HCT116 (cell line): ENCODE data around the gene MAP4K1. TPM values are rescaled to one million over a fixed set of nuclear protein-coding genes. Genes with fewer than 3 reads are reported as not detected.

Source experiments
- ATAC-seq: fragments of 200-7000 bp; cut with Tn5 transposase; 2 replicates; pipeline ENCODE4 v1.9.1; 2020; ENCODE audit warnings: mild to moderate bottlenecking, moderate library complexity
- BruUV-seq: library from RNA; stranded (reverse); fragments of 400-500 nt; replicated peaks from 2 replicates; lab custom pipeline; 2021; lab: Mats Ljungman, UMichigan
- CTCF ChIA-PET: fragments of 300-600 bp; sonication (Branson Sonifier 250); formaldehyde crosslinking; loops from one replicate; lab custom pipeline; 2021; ENCODE audit warnings: antibody characterized with exemption; lab: Charles Lee
- POLR2A ChIA-PET: fragments of 300-600, 350-600 bp; sonication (Branson Sonifier 250); formaldehyde crosslinking; loops from one replicate; lab custom pipeline; 2021; ENCODE audit warnings: antibody characterized with exemption; lab: Charles Lee
- RAD21 ChIA-PET, 2 experiments: fragments of 300-600 bp; sonication (Branson Sonifier 250); formaldehyde crosslinking; loops; one replicate each; lab custom pipeline; 2023; ENCODE audit warnings: low total read pairs in 2 of 2; ENCODE audit not compliant: uncharacterized antibody in 2 of 2, unreplicated experiment in 2 of 2, low non-redundant PET in 1 of 2; lab: Charles Lee
- DNase-seq: peaks from one replicate; pipeline ENCODE4 v3.0.0-alpha.2; 2010; ENCODE audit warnings: low read depth, low spot score
- H2AFZ ChIP-seq: fragments of 200-600 bp; shearing (Covaris generic), sonication (generic); 2 replicates; pipeline ENCODE4 v1.6.1; 2017; ENCODE audit warnings: low read depth, mixed run types, mixed read lengths, antibody characterized with exemption, low read length; ENCODE audit not compliant: poor library complexity, severe bottlenecking
- H3K27ac ChIP-seq: 2 replicates; pipeline ENCODE4 v1.5.1; 2012; ENCODE audit warnings: low read depth, low read length
- H3K27me3 ChIP-seq: fragments of 200-600 bp; sonication (generic); 2 replicates; pipeline ENCODE4 v1.6.1; 2016; ENCODE audit warnings: mixed run types, low read length, mixed read lengths; ENCODE audit not compliant: insufficient read depth
- H3K36me3 ChIP-seq, 2 experiments: fragments of 200-500 bp in 1 of 2; fragments of 200-600 bp in 1 of 2; sonication (Bioruptor generic) in 1 of 2; sonication (generic) in 1 of 2; 2 replicates each; pipeline versions ENCODE4 v1.5.1 to v1.6.1; 2014 to 2016; ENCODE audit warnings: low read length in 2 of 2, inconsistent platforms in 1 of 2, mixed read lengths in 1 of 2, mixed run types in 1 of 2; ENCODE audit not compliant: insufficient read depth in 2 of 2, control insufficient read depth in 1 of 2
- H3K4me1 ChIP-seq, 2 experiments: fragments of 200-600 bp in 1 of 2; sonication (generic) in 1 of 2; 2 replicates each; pipeline versions ENCODE4 v1.5.1 to v1.6.1; 2012 to 2017; ENCODE audit warnings: low read length in 2 of 2, inconsistent platforms in 1 of 2, mild to moderate bottlenecking in 1 of 2, mixed read lengths in 1 of 2, mixed run types in 1 of 2, moderate library complexity in 1 of 2; ENCODE audit not compliant: insufficient read depth in 2 of 2, control insufficient read depth in 1 of 2
- H3K4me2 ChIP-seq: fragments of 200-600 bp; sonication (generic); 2 replicates; pipeline ENCODE4 v1.6.1; 2017; ENCODE audit warnings: mixed run types, low read length, mixed read lengths
- H3K4me3 ChIP-seq, 2 experiments: fragments of 200-600 bp in 1 of 2; sonication (generic) in 1 of 2; replicated peaks in 1 of 2; 2 replicates each; pipeline ENCODE4 v1.5.1; 2011 to 2016; ENCODE audit warnings: low read length in 2 of 2, control low read depth in 1 of 2, low read depth in 1 of 2, mild to moderate bottlenecking in 1 of 2, mixed read lengths in 1 of 2, mixed run types in 1 of 2
- H3K79me2 ChIP-seq: fragments of 200-600 bp; sonication (generic); 2 replicates; pipeline ENCODE4 v1.6.1; 2017; ENCODE audit warnings: mild to moderate bottlenecking, mixed run types, low read length, moderate library complexity, mixed read lengths; ENCODE audit not compliant: insufficient read depth
- H3K9ac ChIP-seq: fragments of 200-600 bp; sonication (generic); 2 replicates; pipeline ENCODE4 v1.6.1; 2016; ENCODE audit warnings: low read length, mixed read lengths
- H3K9me2 ChIP-seq: fragments of 200-600 bp; sonication (generic), shearing (Covaris generic); 2 replicates; pipeline ENCODE4 v1.6.1; 2017; ENCODE audit warnings: mixed run types, mild to moderate bottlenecking, moderate library complexity; ENCODE audit not compliant: insufficient read depth
- H3K9me3 ChIP-seq, 2 experiments: fragments of 200-500 bp in 1 of 2; fragments of 200-600 bp in 1 of 2; sonication (Bioruptor generic) in 1 of 2; sonication (generic) in 1 of 2; 2 replicates each; pipeline ENCODE4 v1.6.1; 2014 to 2017; ENCODE audit warnings: low read length in 2 of 2, mixed read lengths in 2 of 2, inconsistent platforms in 1 of 2, low read depth in 1 of 2, mild to moderate bottlenecking in 1 of 2, mixed run types in 1 of 2, moderate library complexity in 1 of 2; ENCODE audit not compliant: control insufficient read depth in 1 of 2, insufficient read depth in 1 of 2
- H4K20me1 ChIP-seq: fragments of 200-600 bp; sonication (generic), shearing (Covaris generic); 2 replicates; pipeline ENCODE4 v1.6.1; 2017; ENCODE audit warnings: mixed run types, mild to moderate bottlenecking, moderate library complexity; ENCODE audit not compliant: insufficient read depth
- CEBPB ChIP-seq: IDR thresholded peaks from 2 replicates; pipeline ENCODE4 v1.6.1; 2012; ENCODE audit warnings: low read depth
- POLR2A ChIP-seq: IDR thresholded peaks from 2 replicates; pipeline ENCODE4 v1.7.0; 2011; ENCODE audit warnings: borderline replicate concordance; ENCODE audit not compliant: insufficient read depth, insufficient read length; ENCODE audit errors: extremely low read depth
- POLR2AphosphoS5 ChIP-seq: IDR thresholded peaks from 2 replicates; pipeline ENCODE4 v1.6.1; 2011; ENCODE audit warnings: mild to moderate bottlenecking, low read depth, low read length, moderate library complexity
- RAD21 ChIP-seq: IDR thresholded peaks from 2 replicates; pipeline ENCODE4 v1.6.1; 2012; ENCODE audit warnings: low read depth, mild to moderate bottlenecking
- intact Hi-C: fragments of 100-400 bp; cut with micrococcal nuclease; formaldehyde crosslinking; loops from 2 replicates; pipeline ENCODE4 v1.10.0; 2022
- total RNA-seq: library from RNA; stranded (reverse); gene quantifications from one replicate; pipeline ENCODE4 v1.2.1, GENCODE V29; 2021; ENCODE audit not compliant: unreplicated experiment

Gene MAP4K1
- total RNA-seq, 1 experiment from 2014 or later: 9.1 TPM

- no peak; the same call in 1 of the 2 replicates for TF ChIP-seq POLR2AphosphoS5
Measured at GRCh38 chr19:38650911-38651584, 33.3 kb upstream of the MAP4K1 start (continued).

DNA sequence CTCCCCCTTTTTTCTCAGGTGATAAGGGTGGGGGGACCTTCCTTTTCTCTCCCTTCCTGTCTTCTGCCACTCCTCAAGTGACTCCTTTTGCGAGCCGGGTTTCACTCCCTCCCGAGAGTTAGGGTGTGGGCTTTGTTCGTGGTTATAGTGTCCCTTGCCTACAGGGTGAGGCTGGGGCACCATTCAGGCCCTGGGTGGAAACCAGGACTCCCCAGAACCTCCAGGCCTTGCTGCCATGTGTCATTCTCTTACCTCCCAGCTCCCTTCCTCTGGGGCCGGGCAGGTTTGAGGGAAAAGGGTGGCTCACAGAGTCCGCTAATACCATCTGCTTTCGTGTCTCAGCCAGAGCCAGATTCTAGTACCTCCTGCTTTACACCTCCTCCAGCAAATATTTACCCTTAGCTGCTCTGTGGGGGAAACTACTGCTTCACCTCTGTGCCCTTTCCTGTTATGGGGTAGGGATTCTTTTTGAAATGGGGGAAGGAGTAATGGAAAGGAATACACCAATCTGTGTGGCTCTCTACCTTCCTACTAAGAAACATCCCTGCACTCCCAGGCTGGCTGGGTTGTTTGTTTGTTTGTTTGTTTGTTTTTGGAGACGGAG lies 32.5 kb upstream of the MAP4K1 start:
- Histone ChIP-seq H3K79me2 (peaks cover 78% of the 10 kb centered on the region), H3K27me3 (no peaks in the 10 kb centered on the region), H3K4me1 (peaks cover 58 to 70% of the 10 kb centered on the region in 2 experiments)
- DNase-seq: no peak
- RAD21 ChIA-PET: interaction anchor here in 1 of 2 experiments (0.6 kb wide), 1 partner anchor 248 kb away, joined by 3 read pairs; the partner anchor contains the start of gene FAM98C
- TF ChIP-seq CEBPB (no peak), RAD21 (no peak), POLR2AphosphoS5 (peak; percentile 11; the same call in 1 of the 2 replicates), POLR2A (no peak)
- TF ChIP-seq, all 23 proteins: peak for 1
- Histone ChIP-seq H3K27ac (peak overlapping the region; percentile 72), H4K20me1 (peaks cover 9% of the 10 kb centered on the region; the same call in 1 of the 2 replicates), H3K36me3 (peaks cover 0 to 4% of the 10 kb centered on the region in 2 experiments; a peak in 1 of 4 replicates), H3K4me3 (peak overlapping the region; percentile 84 to 100), H2AFZ (no peak overlapping the region), H3K9ac (peak overlapping the region; percentile 100), H3K4me2 (peak overlapping the region; percentile 84), H3K9me3 (no peaks in the 10 kb centered on the region), H3K9me2 (no peaks in the 10 kb centered on the region)
- intact Hi-C loops: no loop called here
- ChIA-PET POLR2A (interaction anchor here (0.9 to 1.7 kb wide), 3 partner anchors 9 to 198 kb away, joined by 3 read pairs; no protein-coding TSS in a partner anchor), CTCF (no interaction called here)
- ATAC-seq: no peak
- no TSS peak for BruUV-seq
